ENCODE measurements around the gene TMEM185A.

Gene TMEM185A

DNA sequence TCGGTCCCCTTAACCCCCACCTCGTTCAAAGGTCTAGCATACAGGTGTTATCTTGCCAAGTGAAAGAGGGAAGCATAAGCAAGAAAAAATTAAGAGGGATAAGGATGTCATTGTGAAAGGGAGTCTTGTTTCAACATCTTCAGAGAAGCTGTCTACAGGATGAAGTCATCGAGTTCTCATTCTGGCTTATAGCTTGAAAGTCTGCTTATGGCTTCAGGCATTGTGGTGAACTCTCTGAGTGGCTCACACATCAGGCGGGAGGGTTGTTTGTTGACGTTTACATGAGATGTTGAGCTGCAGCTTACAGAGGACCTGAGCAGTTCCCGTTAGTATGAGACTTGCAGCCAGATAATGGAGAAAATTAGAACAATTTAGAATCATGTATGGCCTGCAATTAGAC, 60.9 kb downstream of the TMEM185A start:
- no peaks in the 10 kb centered on the region for H3K79me2 ChIP-seq (ENCODE audit: low read length)
- H4K20me1 ChIP-seq (ENCODE audit: insufficient read depth, low read length): no peaks in the 10 kb centered on the region
- H3K27ac ChIP-seq (ENCODE audit: low read length): no peak overlapping the region
- no peaks in the 10 kb centered on the region for H3K4me1 ChIP-seq (ENCODE audit: low read length)
- no peak overlapping the region for H2AFZ ChIP-seq (ENCODE audit: low read length)
- no peaks in the 10 kb centered on the region for H3K9me3 ChIP-seq (replicated peaks; ENCODE audit: insufficient read depth, low read length)
- no peak overlapping the region for H3K4me2 ChIP-seq (ENCODE audit: low read depth, low read length)
- TF ChIP-seq EZH2phosphoT487 (IDR thresholded peaks at IDR 0.05; ENCODE audit: low read length) (no peak), EZH2 (optimal IDR thresholded peaks at IDR 0.05; ENCODE audit: low read depth, low read length) (no peak)
- TF ChIP-seq, protein P1, sequence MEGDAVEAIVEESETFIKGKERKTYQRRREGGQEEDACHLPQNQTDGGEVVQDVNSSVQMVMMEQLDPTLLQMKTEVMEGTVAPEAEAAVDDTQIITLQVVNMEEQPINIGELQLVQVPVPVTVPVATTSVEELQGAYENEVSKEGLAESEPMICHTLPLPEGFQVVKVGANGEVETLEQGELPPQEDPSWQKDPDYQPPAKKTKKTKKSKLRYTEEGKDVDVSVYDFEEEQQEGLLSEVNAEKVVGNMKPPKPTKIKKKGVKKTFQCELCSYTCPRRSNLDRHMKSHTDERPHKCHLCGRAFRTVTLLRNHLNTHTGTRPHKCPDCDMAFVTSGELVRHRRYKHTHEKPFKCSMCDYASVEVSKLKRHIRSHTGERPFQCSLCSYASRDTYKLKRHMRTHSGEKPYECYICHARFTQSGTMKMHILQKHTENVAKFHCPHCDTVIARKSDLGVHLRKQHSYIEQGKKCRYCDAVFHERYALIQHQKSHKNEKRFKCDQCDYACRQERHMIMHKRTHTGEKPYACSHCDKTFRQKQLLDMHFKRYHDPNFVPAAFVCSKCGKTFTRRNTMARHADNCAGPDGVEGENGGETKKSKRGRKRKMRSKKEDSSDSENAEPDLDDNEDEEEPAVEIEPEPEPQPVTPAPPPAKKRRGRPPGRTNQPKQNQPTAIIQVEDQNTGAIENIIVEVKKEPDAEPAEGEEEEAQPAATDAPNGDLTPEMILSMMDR (IDR thresholded peaks at IDR 0.05; ENCODE audit: low read length): no peak
- H3K4me3 ChIP-seq (ENCODE audit: low read length): no peak overlapping the region
- no peak overlapping the region for H3K9ac ChIP-seq (ENCODE audit: low read length)
- H3K9me2 ChIP-seq (replicated peaks; ENCODE audit: insufficient read depth, low read length): no peaks in the 10 kb centered on the region
- no peaks in the 10 kb centered on the region for H3F3A ChIP-seq (ENCODE audit: insufficient read depth, low read length)
- no peak for DNase-seq
- H3K27me3 ChIP-seq (replicated peaks; ENCODE audit: insufficient read depth, low read length): no peaks in the 10 kb centered on the region
- no peaks in the 10 kb centered on the region for H3K36me3 ChIP-seq (replicated peaks; ENCODE audit: insufficient read depth, low read length)

DNA sequence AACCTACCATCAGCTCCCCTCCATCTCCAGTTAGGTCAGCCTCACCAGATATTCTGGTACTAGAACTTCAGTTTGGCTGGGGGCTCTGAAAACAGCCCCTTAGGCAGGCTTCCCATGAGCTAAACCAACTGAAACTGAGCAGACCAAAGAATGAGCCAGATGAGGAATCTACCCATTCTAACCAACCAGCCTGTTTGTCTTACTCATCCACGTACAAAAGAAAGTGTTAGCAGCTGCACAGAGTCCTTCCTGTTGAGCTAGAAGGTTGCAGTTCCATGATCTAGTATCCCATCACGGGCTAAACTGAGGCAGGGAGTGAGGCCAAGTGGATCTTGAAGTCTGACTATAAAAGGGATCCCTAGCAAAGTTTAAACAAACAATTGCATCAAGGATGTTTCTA, 61.8 kb downstream of the TMEM185A start:
- TF ChIP-seq EZH2phosphoT487 (IDR thresholded peaks at IDR 0.05; ENCODE audit: low read length): no peak
- TF ChIP-seq EZH2 (optimal IDR thresholded peaks at IDR 0.05; ENCODE audit: low read depth, low read length): no peak
- TF ChIP-seq, protein P1 (IDR thresholded peaks at IDR 0.05; ENCODE audit: low read length): no peak
- H3K9me3 ChIP-seq (replicated peaks; ENCODE audit: insufficient read depth, low read length): no peaks in the 10 kb centered on the region
- H3K36me3 ChIP-seq (replicated peaks; ENCODE audit: insufficient read depth, low read length): no peaks in the 10 kb centered on the region
- H4K20me1 ChIP-seq (ENCODE audit: insufficient read depth, low read length): no peaks in the 10 kb centered on the region
- H3F3A ChIP-seq (ENCODE audit: insufficient read depth, low read length): no peaks in the 10 kb centered on the region
- H3K4me3 ChIP-seq (ENCODE audit: low read length): no peak overlapping the region
- H3K9me2 ChIP-seq (replicated peaks; ENCODE audit: insufficient read depth, low read length): no peaks in the 10 kb centered on the region
- no peaks in the 10 kb centered on the region for H3K27me3 ChIP-seq (replicated peaks; ENCODE audit: insufficient read depth, low read length)
- H3K79me2 ChIP-seq (ENCODE audit: low read length): no peaks in the 10 kb centered on the region
- no peaks in the 10 kb centered on the region for H3K4me1 ChIP-seq (ENCODE audit: low read length)
- DNase-seq: no peak
- H2AFZ ChIP-seq (ENCODE audit: low read length): no peak overlapping the region
- no peak overlapping the region for H3K9ac ChIP-seq (ENCODE audit: low read length)
- no peak overlapping the region for H3K4me2 ChIP-seq (ENCODE audit: low read depth, low read length)
- H3K27ac ChIP-seq (ENCODE audit: low read length): no peak overlapping the region

DNA sequence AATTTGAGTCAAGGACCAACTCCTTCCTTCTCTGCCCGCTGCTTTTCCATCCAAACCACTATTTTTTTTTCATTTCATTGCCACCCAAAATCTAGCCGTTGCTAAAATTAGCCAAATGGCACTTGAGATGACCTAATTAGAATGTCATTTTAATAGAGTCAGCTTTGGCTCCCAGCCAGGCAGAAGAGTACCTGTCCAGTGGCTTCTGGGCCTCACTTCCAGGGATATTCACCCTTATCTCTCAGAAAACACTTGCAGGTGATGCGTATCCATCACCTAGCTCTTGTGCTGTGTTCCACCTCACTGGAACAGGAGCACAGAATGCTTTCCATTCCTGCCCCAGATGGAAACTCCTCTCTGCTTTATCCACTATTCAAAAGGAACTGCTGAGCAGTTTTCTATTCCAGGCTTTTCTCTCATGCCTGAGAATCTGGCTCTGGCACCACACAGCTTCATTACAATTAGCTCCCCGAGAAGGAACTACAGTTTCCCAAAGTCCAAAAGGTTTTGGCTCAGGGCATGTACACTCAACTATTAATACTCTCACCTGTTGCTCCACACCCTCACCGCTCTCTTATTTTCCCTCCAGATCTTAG, 62.8 kb downstream of the TMEM185A start:
- H3K79me2 ChIP-seq (ENCODE audit: low read length): no peaks in the 10 kb centered on the region
- no peak overlapping the region for H3K9ac ChIP-seq (ENCODE audit: low read length)
- H3K4me3 ChIP-seq (ENCODE audit: low read length): no peak overlapping the region
- H3K9me3 ChIP-seq (replicated peaks; ENCODE audit: insufficient read depth, low read length): no peaks in the 10 kb centered on the region
- no peaks in the 10 kb centered on the region for H3K4me1 ChIP-seq (ENCODE audit: low read length)
- no peak for DNase-seq
- no peaks in the 10 kb centered on the region for H3F3A ChIP-seq (ENCODE audit: insufficient read depth, low read length)
- H3K4me2 ChIP-seq (ENCODE audit: low read depth, low read length): no peak overlapping the region
- H3K27me3 ChIP-seq (replicated peaks; ENCODE audit: insufficient read depth, low read length): no peaks in the 10 kb centered on the region
- no peak overlapping the region for H3K27ac ChIP-seq (ENCODE audit: low read length)
- H4K20me1 ChIP-seq (ENCODE audit: insufficient read depth, low read length): no peaks in the 10 kb centered on the region
- H3K36me3 ChIP-seq (replicated peaks; ENCODE audit: insufficient read depth, low read length): no peaks in the 10 kb centered on the region
- TF ChIP-seq EZH2 (optimal IDR thresholded peaks at IDR 0.05; ENCODE audit: low read depth, low read length) (no peak), EZH2phosphoT487 (IDR thresholded peaks at IDR 0.05; ENCODE audit: low read length) (no peak)
- TF ChIP-seq, protein P1 (IDR thresholded peaks at IDR 0.05; ENCODE audit: low read length): no peak
- no peaks in the 10 kb centered on the region for H3K9me2 ChIP-seq (replicated peaks; ENCODE audit: insufficient read depth, low read length)
- no peak overlapping the region for H2AFZ ChIP-seq (ENCODE audit: low read length)
